LNCaP clone FGC (cell line): ENCODE data around the gene TCF7L1.
A peak's percentile ranks its signal among the peaks of the same experiment; 100 is the strongest.

ENCODE experiments used
- DNase-seq: peaks from one replicate; pipeline ENCODE4 v3.0.0-alpha.2; 2011; ENCODE audit warnings: low read depth
- H3K4me3 ChIP-seq: 2 replicates; pipeline ENCODE4 v1.5.1; 2011; ENCODE audit warnings: mild to moderate bottlenecking, low read depth, low read length, control low read depth
- CTCF ChIP-seq: IDR thresholded peaks from 2 replicates; pipeline ENCODE4 v1.5.1; 2012; ENCODE audit warnings: mild to moderate bottlenecking; ENCODE audit not compliant: control insufficient read depth, insufficient read depth; ENCODE audit errors: extremely low read depth

TCF7L1 gene

GRCh38 chr2:85246348-85246747, 113.2 kb downstream of the TCF7L1 start:
- no peak for DNase-seq
- no peak overlapping the region for H3K4me3 ChIP-seq
- TF ChIP-seq CTCF = no peak

- H3K4me3 ChIP-seq = no peak overlapping the region
Measured at GRCh38 chr2:85247610-85248009, 114.4 kb downstream of the TCF7L1 start.

GRCh38 chr2:85248773-85249509, 115.7 kb downstream of the TCF7L1 start:
- H3K4me3 ChIP-seq = no peak overlapping the region
- DNase-seq = peak; percentile 40
- no peak for TF ChIP-seq CTCF

More at GRCh38 chr2:85247610-85248009, 114.4 kb downstream of the TCF7L1 start:
- no peak for DNase-seq
- no peak for TF ChIP-seq CTCF

- no peak for DNase-seq
- no peak overlapping the region for H3K4me3 ChIP-seq
- no peak for TF ChIP-seq CTCF
Measured at GRCh38 chr2:85250045-85250444, 116.9 kb downstream of the TCF7L1 start.

- no peak overlapping the region for H3K4me3 ChIP-seq
- DNase-seq = no peak
- no peak for TF ChIP-seq CTCF
Measured at GRCh38 chr2:85251070-85251616, 118.0 kb downstream of the TCF7L1 start.

- no peak for TF ChIP-seq CTCF
- H3K4me3 ChIP-seq = no peak overlapping the region
- DNase-seq = no peak
Measured at GRCh38 chr2:85253890-85254289, 120.7 kb downstream of the TCF7L1 start.
